Thyroid gland (tissue), 4 donors: ENCODE data around the gene PLEKHG4.

Experiments
- POLR2A ChIP-seq, 2 donors: fragments of 450-650 bp; IDR thresholded peaks; one replicate each; pipeline ENCODE4 v1.6.1; 2017; ENCODE audit warnings: antibody characterized with exemption in 2 of 2, mild to moderate bottlenecking in 2 of 2, moderate library complexity in 1 of 2
- TF ChIP-seq, protein P1 (sequence below), 6 experiments: fragments of 200-600 bp in 3 of 6; fragments of 450-650 bp in 3 of 6; sonication (generic) in 3 of 6; IDR thresholded peaks; one replicate each; pipeline ENCODE4 v1.5.1; 2016 to 2019; ENCODE audit warnings: antibody characterized with exemption in 6 of 6, mild to moderate bottlenecking in 2 of 6, inconsistent platforms in 1 of 6, moderate library complexity in 1 of 6

DNA sequence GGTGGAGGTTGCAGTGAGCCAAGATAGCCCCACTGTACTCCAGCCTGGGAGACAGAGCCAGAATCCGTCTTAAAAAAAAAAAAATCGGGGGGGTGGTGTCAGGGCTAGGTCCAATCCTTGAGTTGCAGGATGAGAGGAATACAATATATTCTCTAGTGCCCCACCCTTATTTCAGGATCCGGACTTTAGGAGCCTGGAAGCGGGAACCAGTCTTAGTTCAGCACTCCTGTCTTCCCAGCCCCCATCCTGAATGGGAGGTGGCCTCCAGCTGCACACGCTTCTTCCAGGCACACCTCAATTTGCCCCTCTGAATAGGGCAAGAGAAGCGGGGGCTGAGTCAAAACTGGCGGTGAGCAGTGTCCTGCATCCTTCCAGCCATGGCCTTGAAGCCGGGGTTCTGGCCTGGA, 33.7 kb upstream of the PLEKHG4 start:
- TF ChIP-seq, protein P1, sequence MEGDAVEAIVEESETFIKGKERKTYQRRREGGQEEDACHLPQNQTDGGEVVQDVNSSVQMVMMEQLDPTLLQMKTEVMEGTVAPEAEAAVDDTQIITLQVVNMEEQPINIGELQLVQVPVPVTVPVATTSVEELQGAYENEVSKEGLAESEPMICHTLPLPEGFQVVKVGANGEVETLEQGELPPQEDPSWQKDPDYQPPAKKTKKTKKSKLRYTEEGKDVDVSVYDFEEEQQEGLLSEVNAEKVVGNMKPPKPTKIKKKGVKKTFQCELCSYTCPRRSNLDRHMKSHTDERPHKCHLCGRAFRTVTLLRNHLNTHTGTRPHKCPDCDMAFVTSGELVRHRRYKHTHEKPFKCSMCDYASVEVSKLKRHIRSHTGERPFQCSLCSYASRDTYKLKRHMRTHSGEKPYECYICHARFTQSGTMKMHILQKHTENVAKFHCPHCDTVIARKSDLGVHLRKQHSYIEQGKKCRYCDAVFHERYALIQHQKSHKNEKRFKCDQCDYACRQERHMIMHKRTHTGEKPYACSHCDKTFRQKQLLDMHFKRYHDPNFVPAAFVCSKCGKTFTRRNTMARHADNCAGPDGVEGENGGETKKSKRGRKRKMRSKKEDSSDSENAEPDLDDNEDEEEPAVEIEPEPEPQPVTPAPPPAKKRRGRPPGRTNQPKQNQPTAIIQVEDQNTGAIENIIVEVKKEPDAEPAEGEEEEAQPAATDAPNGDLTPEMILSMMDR (IDR thresholded peaks at IDR 0.05), result no peak
- TF ChIP-seq POLR2A (IDR thresholded peaks at IDR 0.05), result no peak
